Progenitor cell of endocrine pancreas (in vitro differentiated cells): ENCODE results near the gene PDSS2. TPM values are rescaled to one million over a fixed set of nuclear protein-coding genes. Genes with fewer than 3 reads are reported as not detected.

Experiments used
- DNase-seq: peaks from one replicate; pipeline ENCODE4 v3.0.0; 2021; ENCODE audit warnings: low spot score; ENCODE audit not compliant: unreplicated experiment
- H3K27ac Mint-ChIP-seq: 2 replicates; pipeline ENCODE4 v1.8.0; 2021; ENCODE audit warnings: mild to moderate bottlenecking, moderate library complexity, mixed read lengths
- H3K27me3 Mint-ChIP-seq: 2 replicates; pipeline ENCODE4 v1.8.0; 2021; ENCODE audit warnings: mixed read lengths
- H3K36me3 Mint-ChIP-seq: 2 replicates; pipeline ENCODE4 v1.8.0; 2022; ENCODE audit warnings: mixed read lengths; ENCODE audit not compliant: insufficient read depth
- H3K4me1 Mint-ChIP-seq: 2 replicates; pipeline ENCODE4 v1.8.0; 2021; ENCODE audit warnings: low read depth, mixed read lengths
- H3K4me3 Mint-ChIP-seq: 2 replicates; pipeline ENCODE4 v1.8.0; 2021; ENCODE audit warnings: low read depth, mild to moderate bottlenecking, moderate library complexity, mixed read lengths
- H3K9me3 Mint-ChIP-seq: 2 replicates; pipeline ENCODE4 v1.8.0; 2021; ENCODE audit warnings: low read depth, mixed read lengths
- long read RNA-seq: library from polyadenylated mRNA; unstranded; transcript quantifications from one replicate; pipeline ENCODE4 v2.0.0, GENCODE V29; 2020
- total RNA-seq: library from RNA; stranded (reverse); gene quantifications from 2 replicates; pipeline ENCODE4 v1.2.1, GENCODE V29; 2021
- TF ChIP-seq, protein P1 (sequence below): fragments of 200-600 bp; sonication (generic); IDR thresholded peaks from one replicate; pipeline ENCODE4 v1.5.0; 2021; ENCODE audit warnings: antibody characterized with exemption, mild to moderate bottlenecking; ENCODE audit not compliant: unreplicated experiment

PDSS2 gene
- 12.5 and 12.8 TPM in 2 replicates for total RNA-seq
- long read RNA-seq, transcript PDSS2-202 (8 exons, 3,540 nt) = major isoform, 29 of 58 reads
- long read RNA-seq, partial matches to known transcripts = 5 of 58 reads
- long read RNA-seq, other reads (novel, unspliced or antisense) = 22 of 58 reads

DNA sequence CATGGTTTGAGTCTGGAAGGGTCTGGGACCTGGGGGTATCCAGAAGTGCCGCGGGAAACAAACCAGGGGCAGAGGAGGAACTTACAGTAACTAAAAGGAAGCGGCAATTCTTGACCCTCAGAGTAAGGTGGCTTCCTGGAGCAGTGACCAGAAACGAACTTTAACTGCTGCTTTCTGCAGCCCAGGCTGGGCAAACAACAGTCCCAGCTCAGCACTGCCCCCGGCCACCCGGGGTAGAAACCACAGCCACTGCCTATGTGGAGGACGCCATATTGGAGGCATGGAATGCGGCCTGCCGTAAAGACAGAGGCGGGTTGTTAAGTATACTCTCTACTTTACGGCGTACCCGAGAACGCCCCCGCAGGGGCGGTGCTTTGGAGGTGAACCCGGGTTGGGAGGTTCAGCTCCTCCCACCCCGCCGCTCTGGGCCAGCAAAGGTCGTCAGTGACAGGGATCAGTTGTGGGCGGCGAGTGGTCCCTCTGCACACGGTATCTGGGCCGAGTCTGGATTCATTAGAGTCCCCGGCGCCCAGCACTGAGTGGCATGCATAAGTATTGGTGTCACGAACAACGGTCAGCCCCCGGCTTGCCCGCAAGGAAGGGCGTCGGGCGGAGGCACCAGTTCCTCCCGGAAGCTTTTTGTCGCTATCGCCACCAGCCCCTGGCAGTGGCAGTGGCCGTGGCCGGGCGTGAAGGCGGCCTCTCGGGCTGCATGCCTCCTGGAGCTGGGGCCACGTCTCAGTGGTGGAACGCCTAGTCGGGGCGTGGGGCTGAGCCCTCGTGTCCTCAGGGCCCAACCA lies at the start of gene PDSS2:
Gene PDSS2 (minus strand): TSS at position 282 of the 800 bp plus-strand sequence. CDS start 279 bp downstream, at position 3.
- peak within 1 kb of the TSS; percentile 99 for H3K4me3 Mint-ChIP-seq
- peak within 1 kb of the TSS; percentile 97 for H3K27ac Mint-ChIP-seq
- no peaks in the 10 kb centered on the region for H3K9me3 Mint-ChIP-seq
- H3K27me3 Mint-ChIP-seq = no peaks in the 10 kb centered on the region
- peak; percentile 92 for DNase-seq
- H3K36me3 Mint-ChIP-seq = no peaks in the 10 kb centered on the region
- H3K4me1 Mint-ChIP-seq = peaks cover 8% of the 10 kb centered on the region
- TF ChIP-seq, protein P1, sequence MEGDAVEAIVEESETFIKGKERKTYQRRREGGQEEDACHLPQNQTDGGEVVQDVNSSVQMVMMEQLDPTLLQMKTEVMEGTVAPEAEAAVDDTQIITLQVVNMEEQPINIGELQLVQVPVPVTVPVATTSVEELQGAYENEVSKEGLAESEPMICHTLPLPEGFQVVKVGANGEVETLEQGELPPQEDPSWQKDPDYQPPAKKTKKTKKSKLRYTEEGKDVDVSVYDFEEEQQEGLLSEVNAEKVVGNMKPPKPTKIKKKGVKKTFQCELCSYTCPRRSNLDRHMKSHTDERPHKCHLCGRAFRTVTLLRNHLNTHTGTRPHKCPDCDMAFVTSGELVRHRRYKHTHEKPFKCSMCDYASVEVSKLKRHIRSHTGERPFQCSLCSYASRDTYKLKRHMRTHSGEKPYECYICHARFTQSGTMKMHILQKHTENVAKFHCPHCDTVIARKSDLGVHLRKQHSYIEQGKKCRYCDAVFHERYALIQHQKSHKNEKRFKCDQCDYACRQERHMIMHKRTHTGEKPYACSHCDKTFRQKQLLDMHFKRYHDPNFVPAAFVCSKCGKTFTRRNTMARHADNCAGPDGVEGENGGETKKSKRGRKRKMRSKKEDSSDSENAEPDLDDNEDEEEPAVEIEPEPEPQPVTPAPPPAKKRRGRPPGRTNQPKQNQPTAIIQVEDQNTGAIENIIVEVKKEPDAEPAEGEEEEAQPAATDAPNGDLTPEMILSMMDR = peak; percentile 74

DNA sequence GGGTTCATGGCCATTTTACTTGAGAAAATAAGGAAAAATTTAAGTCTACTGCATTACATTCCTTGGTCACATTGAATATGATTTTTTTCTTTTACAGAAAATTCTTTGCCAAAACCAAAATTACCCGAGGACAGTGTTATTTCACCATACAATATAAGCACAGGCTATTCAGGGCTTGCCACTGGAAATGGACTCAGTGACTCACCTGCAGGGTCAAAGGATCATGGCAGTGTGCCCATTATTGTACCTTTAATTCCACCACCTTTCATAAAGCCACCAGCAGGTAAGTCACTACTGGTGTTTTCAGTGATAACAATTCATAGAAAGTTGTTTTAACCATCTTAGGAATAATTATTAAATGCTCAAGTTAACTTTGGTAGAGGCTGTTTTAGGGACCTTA lies 46.8 kb upstream of the PDSS2 start:
- no peaks in the 10 kb centered on the region for H3K27me3 Mint-ChIP-seq
- no peaks in the 10 kb centered on the region for H3K9me3 Mint-ChIP-seq
- no peak for DNase-seq
- no peak overlapping the region for H3K4me3 Mint-ChIP-seq
- TF ChIP-seq, protein P1 = no peak
- no peak overlapping the region for H3K27ac Mint-ChIP-seq
- H3K36me3 Mint-ChIP-seq = peaks cover 8% of the 10 kb centered on the region
- peaks cover 7% of the 10 kb centered on the region for H3K4me1 Mint-ChIP-seq

- TF ChIP-seq, protein P1 = no peak
- Mint-ChIP-seq H3K27ac (no peak overlapping the region), H3K9me3 (no peaks in the 10 kb centered on the region), H3K4me1 (peaks cover 2% of the 10 kb centered on the region), H3K27me3 (no peaks in the 10 kb centered on the region), H3K36me3 (peaks cover 8% of the 10 kb centered on the region), H3K4me3 (no peak overlapping the region)
- DNase-seq = no peak
Measured at GRCh38 chr6:107504270-107505026, 45.1 kb upstream of the PDSS2 start.

- no peaks in the 10 kb centered on the region for H3K27me3 Mint-ChIP-seq
- H3K9me3 Mint-ChIP-seq = no peaks in the 10 kb centered on the region
- no peaks in the 10 kb centered on the region for H3K36me3 Mint-ChIP-seq
- TF ChIP-seq, protein P1 = no peak
- H3K27ac Mint-ChIP-seq = no peak overlapping the region
- H3K4me1 Mint-ChIP-seq = peaks cover 6% of the 10 kb centered on the region
- H3K4me3 Mint-ChIP-seq = no peak overlapping the region
- DNase-seq = no peak
Measured at GRCh38 chr6:107496892-107497684, 37.7 kb upstream of the PDSS2 start.
